Right ventricle myocardium superior (tissue), 1 donor: ENCODE measurements around the gene LYPD6B. TPM values are rescaled to one million over a fixed set of nuclear protein-coding genes. Genes with fewer than 3 reads are reported as not detected.
"Not testable (repeated sequence)": the region's sequence is repeated elsewhere in the genome, so short reads cannot be mapped to it uniquely, and the experiment has no call there.

Source experiments
- ATAC-seq: fragments of 200-7000 bp; cut with Tn5 transposase; one replicate; pipeline ENCODE4 v1.9.1; 2020; ENCODE audit warnings: mild to moderate bottlenecking; ENCODE audit not compliant: poor library complexity
- DNase-seq: peaks from one replicate; pipeline ENCODE4 v3.0.0-alpha.2; 2020
- intact Hi-C: fragments of 100-400 bp; cut with DNase I; formaldehyde crosslinking; loops from one replicate; pipeline ENCODE4 v1.11.2; 2022
- total RNA-seq: library from RNA; stranded (reverse); fragmentation: NEBNext Ultra II Directional; extraction: Animal tissue kit (Norgen Biotek cat#: 25700); gene quantifications from one replicate; pipeline ENCODE4 v1.2.1, GENCODE V29; 2021
- donor health status: DM: no; HTN: yes; CAD: no; lungs with severe emphysema.

Gene LYPD6B
- total RNA-seq, 1 donor from 2014 or later, result not detected

- intact Hi-C loops, result no loop called here
- ATAC-seq, result no peak
- DNase-seq, result no peak
These were observed 166.6 kb downstream of the LYPD6B start for GRCh38 chr2:149205143-149205542.

- no peak for ATAC-seq
- DNase-seq, result no peak
- intact Hi-C loops, result no loop called here
These were observed 175.4 kb downstream of the LYPD6B start for GRCh38 chr2:149213764-149214493.

- ATAC-seq (no peak), DNase-seq (no peak)
- intact Hi-C loops, result no loop called here
These were observed 180.0 kb downstream of the LYPD6B start for GRCh38 chr2:149218497-149218896.

- DNase-seq (no peak), ATAC-seq (no peak)
- intact Hi-C loops, result no loop called here
These were observed 181.4 kb downstream of the LYPD6B start for GRCh38 chr2:149219856-149220255.

- intact Hi-C loops, result no loop called here
- ATAC-seq (no peak), DNase-seq (no peak)
These were observed 182.5 kb downstream of the LYPD6B start for GRCh38 chr2:149221002-149221401.

DNA sequence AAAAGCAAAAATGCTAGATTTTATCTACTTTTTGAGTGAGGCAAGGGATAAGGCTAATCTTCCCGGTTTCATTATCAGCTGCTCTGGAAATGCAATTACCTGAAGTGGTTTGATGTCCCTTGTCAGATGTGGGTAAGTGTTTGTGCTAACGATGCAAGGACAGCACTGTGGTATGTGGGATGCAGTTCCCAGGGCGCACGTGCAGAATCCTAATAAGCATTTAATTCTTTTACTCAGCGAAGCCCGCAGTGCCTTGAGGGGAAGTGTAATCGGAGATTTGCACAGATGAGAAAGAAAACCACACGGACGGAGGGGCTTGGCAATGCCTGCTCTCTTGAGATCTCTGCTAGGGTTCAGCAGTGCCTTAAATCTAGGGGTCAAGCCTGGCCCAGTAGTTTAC lies 183.4 kb downstream of the LYPD6B start:
- intact Hi-C loops, result no loop called here
- DNase-seq (no peak), ATAC-seq (no peak)

GRCh38 chr2:149223472-149224095 lies 185.1 kb downstream of the LYPD6B start:
- intact Hi-C loops, result no loop called here
- no peak for DNase-seq
- ATAC-seq, result no peak

DNA sequence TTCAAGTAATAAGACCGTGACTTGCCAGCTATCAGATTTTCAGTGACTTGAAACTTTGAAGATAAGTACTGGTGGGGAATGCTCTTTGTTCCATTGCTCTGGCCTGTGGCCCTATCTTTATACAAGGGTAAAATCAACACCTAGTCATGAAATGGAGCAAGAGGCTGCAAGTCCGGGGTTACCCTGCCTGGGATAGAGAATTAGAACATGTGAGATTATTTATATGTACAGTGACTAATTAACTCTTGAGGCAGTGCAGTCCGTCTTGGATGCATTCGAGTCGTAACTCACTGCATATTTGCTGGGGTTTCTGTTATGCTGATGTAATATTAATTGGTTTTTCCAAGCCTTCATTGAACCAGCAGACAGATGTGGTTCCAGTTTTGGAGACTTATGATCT lies 186.0 kb downstream of the LYPD6B start:
- ATAC-seq (no peak), DNase-seq (no peak)
- intact Hi-C loops, result no loop called here

- DNase-seq, result no peak
- intact Hi-C loops, result no loop called here
These were observed 186.9 kb downstream of the LYPD6B start for GRCh38 chr2:149225446-149225845.

GRCh38 chr2:149226790-149227189 lies 188.3 kb downstream of the LYPD6B start:
- intact Hi-C loops, result no loop called here
- no peak for DNase-seq
- no peak for ATAC-seq

More at GRCh38 chr2:149225446-149225845, 186.9 kb downstream of the LYPD6B start:
- no peak for ATAC-seq

DNA sequence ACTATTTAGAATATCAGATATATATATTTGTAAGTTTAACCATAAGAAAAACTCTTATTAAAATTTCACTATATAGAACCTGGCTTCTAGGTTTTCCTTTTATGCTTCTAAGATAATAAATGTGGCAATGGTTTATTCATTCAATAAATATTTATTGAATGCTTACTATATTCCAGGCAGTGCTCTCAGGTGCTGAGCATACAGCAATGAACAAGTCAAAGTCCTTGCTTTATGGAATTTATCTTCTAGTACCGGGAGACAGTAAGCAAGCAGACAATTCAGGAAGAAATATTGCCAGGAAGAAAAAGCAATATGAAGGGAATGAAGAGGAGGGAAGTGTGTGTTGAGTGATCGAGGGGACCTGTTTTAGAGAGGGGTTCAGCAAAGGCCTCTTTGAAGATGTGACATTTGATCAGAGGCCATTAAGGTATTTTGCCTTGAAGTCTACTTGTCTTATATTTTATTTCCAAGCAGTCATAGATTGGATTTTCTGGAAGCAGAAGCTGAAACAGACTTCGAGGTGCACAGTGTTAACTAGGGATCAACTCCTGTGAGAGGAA lies 197.4 kb downstream of the LYPD6B start:
- no peak for ATAC-seq
- no peak for DNase-seq
- intact Hi-C loops, result no loop called here

GRCh38 chr2:149236410-149236809 lies 197.9 kb downstream of the LYPD6B start:
- DNase-seq (no peak), ATAC-seq (no peak)
- intact Hi-C loops, result no loop called here

GRCh38 chr2:149246186-149246585 lies 207.7 kb downstream of the LYPD6B start:
- DNase-seq (no peak), ATAC-seq (no peak)
- intact Hi-C loops, result no loop called here

GRCh38 chr2:149251436-149251835 lies 212.9 kb downstream of the LYPD6B start:
- intact Hi-C loops, ATAC-seq, DNase-seq: not testable (repeated sequence)

DNA sequence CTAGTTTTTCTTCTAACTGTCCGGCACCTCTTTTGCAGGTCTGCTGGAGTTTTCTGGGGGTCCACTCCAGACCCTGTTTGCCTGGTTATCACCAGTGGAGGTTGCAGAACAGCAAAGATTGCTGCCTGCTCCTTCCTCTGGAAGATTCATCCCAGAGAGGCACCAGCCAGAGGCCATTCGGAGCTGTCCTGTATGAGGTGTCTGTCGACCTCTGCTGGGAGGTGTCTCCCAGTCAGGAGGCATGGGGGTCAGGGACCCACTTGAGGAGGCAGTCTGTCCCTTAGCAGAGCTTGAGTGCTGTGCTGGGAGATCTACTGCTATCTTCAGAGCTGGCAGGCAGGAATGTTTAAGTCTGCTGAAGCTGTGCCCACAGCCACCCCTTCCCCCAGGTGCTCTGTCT lies 218.4 kb downstream of the LYPD6B start:
- intact Hi-C loops, ATAC-seq: not testable (repeated sequence)

GRCh38 chr2:149258531-149258930 lies 220.0 kb downstream of the LYPD6B start:
- ATAC-seq, result no peak
- DNase-seq, result no peak
- intact Hi-C loops, result no loop called here

More for the DNA sequence above, 218.4 kb downstream of the LYPD6B start:
- DNase-seq, result not testable (repeated sequence)

DNA sequence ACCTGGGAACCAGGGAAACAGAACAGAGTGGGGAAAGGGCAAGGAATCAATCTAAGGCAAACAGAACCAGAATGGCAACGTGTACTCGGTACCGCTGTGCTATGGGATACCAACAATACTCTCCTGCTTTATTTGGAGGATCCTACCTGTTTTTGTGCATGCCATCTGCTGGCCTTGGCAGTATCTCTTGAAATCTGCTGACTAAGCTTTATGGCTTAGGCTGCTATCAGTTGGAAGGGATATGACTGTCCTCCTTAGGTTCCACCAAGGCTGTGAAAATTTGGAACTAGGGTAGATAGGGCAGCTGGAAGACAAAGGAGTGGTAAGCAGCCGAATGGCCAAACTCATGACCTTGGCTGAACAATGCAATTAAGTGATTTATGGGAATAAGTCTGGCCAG lies 220.6 kb downstream of the LYPD6B start:
- DNase-seq (no peak), ATAC-seq (no peak)
- intact Hi-C loops, result no loop called here

DNA sequence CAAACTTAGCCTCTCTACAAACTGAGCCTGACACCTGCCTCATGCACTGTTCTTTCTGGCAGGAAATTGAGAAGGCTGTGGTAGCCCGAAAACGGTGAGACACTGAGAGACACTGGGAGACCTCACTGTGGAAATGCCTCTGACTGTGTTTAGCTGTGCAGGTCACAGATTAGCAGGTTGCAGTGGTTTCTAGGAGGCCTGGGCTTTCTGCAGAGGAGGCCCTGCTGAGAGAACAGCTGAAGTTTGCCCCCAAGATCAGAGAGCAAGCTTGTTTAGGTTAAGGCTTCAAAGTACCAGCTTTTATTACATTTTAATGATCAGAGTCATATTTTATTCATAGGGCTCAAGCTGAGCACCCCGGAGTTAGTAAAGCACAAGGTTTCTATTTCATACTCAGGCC lies 223.2 kb downstream of the LYPD6B start:
- ATAC-seq (no peak), DNase-seq (no peak)
- intact Hi-C loops, result no loop called here
